ENCODE measurements around the gene HJURP.

- no peak for TF ChIP-seq CTCF (IDR thresholded peaks at IDR 0.05)
- TF ChIP-seq POLR2A (IDR thresholded peaks at IDR 0.05), result no peak
Measured at GRCh38 chr2:233819884-233820773, 34.2 kb downstream of the HJURP start.
